H1 (cell line): ENCODE measurements around the gene SPI1. TPM values are rescaled to one million over a fixed set of nuclear protein-coding genes. Genes with fewer than 3 reads are reported as not detected.

Experiments
- CEBPB ChIP-seq: IDR thresholded peaks from 2 replicates; pipeline ENCODE4 v1.6.1; 2012; ENCODE audit warnings: low read depth, low read length
- CHD7 ChIP-seq: fragments of 300-600 bp; sonication (generic); IDR thresholded peaks from 2 replicates; pipeline ENCODE4 v1.7.1; 2012; ENCODE audit warnings: low read length, moderate library complexity, mild to moderate bottlenecking, inconsistent platforms; ENCODE audit not compliant: insufficient replicate concordance
- CTCF ChIP-seq, 3 experiments: IDR thresholded peaks; 1 replicate in 2 of 3; 2 replicates in 1 of 3; pipeline versions ENCODE4 v1.5.1 to v1.6.1; 2011; ENCODE audit warnings: low read length in 3 of 3, mild to moderate bottlenecking in 3 of 3, inconsistent platforms in 2 of 3, low read depth in 1 of 3, moderate library complexity in 1 of 3; ENCODE audit not compliant: insufficient read depth in 1 of 3; ENCODE audit errors: control extremely low read depth in 1 of 3
- EGR1 ChIP-seq: IDR thresholded peaks from 2 replicates; pipeline ENCODE4 v1.6.1; 2011; ENCODE audit warnings: low read depth, low read length, borderline replicate concordance
- polyA plus RNA-seq, 7 experiments: library from polyadenylated mRNA; depleted of rRNA in 3 of 7; stranded (reverse) in 5 of 7; unstranded in 2 of 7; fragments of >200 nt in 5 of 7; fragments of 200-250 nt in 2 of 7; gene quantifications; 1 replicate in 5 of 7; 2 replicates in 1 of 7; 4 replicates in 1 of 7; pipeline versions ENCODE4 v1.2.1 to v1.2.3, GENCODE V29; 2011 to 2013; ENCODE audit warnings: missing spikeins in 2 of 7, mixed read lengths in 2 of 7
- total RNA-seq: library from RNA; stranded (reverse); fragmentation: NEBNext Ultra II Directional; extraction: Animal tissue kit (Norgen Biotek cat#: 25700); gene quantifications from 2 replicates; pipeline ENCODE4 v1.2.1, GENCODE V29; 2021

The SPI1 gene
- total and polyA plus RNA-seq, 2 of the 8 experiments (the other 6 are each of a cell fraction or from before 2014, with no cell fraction given), result 0.12 TPM; not detected in 1

GRCh38 chr11:47376525-47377371 lies 1.6 kb downstream of the SPI1 start (continued):
- TF ChIP-seq CHD7 (no peak), CTCF (IDR thresholded peaks at IDR 0.05; ENCODE audit: control extremely low read depth in 1 of 3, insufficient read depth in 1 of 3, low read depth in 1 of 3, low read length in 3 of 3) (peak in 2 of 3 experiments; percentile 3 to 14; a peak in 2 of 4 replicates), EGR1 (0 out of 2 replicates have a peak, but pooled peaks have one; percentile 17), CEBPB (peak; percentile 84)
